Amygdala (tissue), 56 donors: Measurements from ENCODE around the gene CIAO3.
"Not testable (repeated sequence)": the region's sequence is repeated elsewhere in the genome, so short reads cannot be mapped to it uniquely, and the experiment has no call there.

Experiments used
- DNase-seq, 56 donors: peaks; one replicate each; lab custom pipeline; 2025; lab: John Stamatoyannopoulos, UW

Gene CIAO3

DNA sequence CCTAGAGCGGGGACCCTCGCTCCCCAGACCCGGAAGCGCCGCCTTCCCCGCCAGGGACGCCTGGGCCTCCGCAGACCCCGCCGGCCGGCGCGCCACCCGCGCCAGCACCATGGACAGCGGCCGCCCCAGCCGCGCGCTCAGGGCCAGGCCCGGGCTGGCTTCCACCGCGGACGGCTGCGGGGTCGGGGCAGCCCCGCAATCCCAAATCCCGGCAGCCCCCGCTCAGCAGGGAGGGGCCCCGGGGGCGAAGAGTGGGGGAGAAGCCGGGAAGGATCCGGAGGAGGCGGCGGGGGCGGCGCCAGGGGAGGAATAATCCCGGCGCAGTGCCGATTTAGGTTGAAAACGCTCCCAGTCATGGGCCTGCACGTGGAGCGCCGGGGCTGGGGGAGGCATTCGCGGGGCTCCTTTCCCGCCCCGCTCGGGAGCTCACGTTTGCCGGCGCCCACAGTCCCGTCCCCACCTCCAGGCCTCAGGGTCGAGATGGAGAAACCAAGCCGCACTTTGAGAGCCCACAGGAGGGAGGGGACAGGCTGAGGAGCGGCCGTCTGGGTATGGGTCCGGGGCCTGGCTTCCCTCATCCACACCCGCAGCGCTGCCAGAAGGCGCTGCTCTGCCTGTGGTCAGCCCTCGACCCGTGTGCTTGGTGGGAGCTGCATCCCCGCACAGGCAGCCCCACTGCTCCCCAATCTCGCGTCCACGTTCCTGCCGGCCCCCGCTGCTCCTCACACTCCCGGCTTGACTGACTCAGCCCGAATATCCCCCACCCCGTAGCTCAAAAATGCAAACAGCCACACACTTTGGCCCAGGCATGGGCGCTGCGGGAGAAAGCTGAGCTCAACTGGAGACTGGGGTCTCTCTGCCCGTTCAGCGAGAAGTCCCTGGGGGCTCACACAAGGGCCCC lies 39.9 kb downstream of the CIAO3 start:
- DNase-seq, result peak in 3 of 56 donors; percentile 30 to 50 (median 42)

GRCh38 chr16:698911-699671 lies 41.7 kb downstream of the CIAO3 start:
- DNase-seq, result no peak

GRCh38 chr16:695355-696089 lies 45.3 kb downstream of the CIAO3 start:
- peak in 8 of 56 donors; percentile 23 to 44 (median 37) for DNase-seq

DNA sequence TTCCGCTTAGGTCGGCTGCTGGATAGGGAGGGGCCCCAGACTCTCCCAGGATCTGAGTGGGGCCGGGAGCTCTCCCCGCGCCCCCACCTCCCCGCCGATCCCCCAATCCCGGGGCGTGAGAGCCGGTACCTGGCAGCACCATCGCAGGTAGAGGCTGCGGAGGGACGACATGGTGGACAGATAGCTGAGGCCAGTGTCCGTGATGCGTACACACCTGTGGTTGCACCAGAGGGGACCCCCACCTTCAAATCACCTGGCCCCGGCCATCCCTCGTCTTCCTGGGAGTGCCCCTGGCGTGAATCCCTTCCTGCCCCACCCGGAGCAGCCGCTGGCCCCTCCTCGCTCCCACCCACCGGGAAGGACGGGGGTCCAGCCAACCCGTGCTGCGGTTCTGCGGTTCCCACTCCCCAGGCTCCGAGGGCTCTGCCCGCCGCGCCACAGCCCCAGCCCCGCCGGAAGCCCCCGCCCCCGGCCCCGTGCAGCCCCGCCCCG lies 45.9 kb downstream of the CIAO3 start:
- DNase-seq, result no peak

GRCh38 chr16:694187-694862 lies 46.5 kb downstream of the CIAO3 start:
- no peak for DNase-seq

DNA sequence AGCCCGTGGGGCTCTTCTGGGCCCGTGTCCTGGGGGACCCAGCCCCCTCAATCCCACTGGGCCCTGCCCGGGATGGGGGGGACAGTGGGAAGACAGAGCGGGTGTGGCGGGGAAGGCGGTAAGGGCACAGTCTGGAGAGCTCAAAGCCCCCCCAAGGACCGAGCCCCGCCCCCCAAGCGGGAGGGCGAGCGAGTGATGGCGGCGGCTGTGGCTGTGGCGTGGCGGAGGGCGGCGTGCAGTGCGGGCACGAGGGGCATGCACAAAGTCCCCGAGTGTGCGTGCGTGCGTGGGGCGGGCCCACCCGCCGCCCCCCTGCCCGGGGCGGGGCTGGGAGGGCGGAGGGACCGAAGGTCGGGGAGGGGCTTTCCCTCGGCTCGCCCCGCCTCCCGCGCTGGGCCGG lies 47.0 kb downstream of the CIAO3 start:
- DNase-seq, result no peak

GRCh38 chr16:693364-693763 lies 47.4 kb downstream of the CIAO3 start:
- DNase-seq, result no peak

GRCh38 chr16:692356-693108 lies 48.3 kb downstream of the CIAO3 start:
- no peak for DNase-seq

DNA sequence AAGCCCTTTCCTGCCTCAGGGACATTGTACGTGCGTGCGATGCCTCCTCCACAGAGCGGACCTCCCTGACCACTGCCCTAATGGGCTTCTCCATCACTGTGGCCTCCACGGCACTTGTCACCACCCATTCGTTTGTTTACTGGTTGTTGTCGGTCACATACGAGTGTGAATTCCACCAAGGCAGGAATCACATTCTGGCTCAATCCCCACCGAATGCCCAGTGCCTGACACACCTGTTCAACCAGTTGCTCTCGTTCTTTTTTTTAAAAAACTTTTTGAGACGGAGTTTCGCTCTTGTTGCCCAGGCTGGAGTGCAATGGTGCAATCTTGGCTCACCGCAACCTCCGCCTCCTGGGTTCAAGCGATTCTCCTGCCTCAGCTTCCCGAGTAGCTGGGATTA lies 49.6 kb downstream of the CIAO3 start:
- DNase-seq, result not testable (repeated sequence)

GRCh38 chr16:689175-689897 lies 51.5 kb downstream of the CIAO3 start:
- DNase-seq, result no peak

DNA sequence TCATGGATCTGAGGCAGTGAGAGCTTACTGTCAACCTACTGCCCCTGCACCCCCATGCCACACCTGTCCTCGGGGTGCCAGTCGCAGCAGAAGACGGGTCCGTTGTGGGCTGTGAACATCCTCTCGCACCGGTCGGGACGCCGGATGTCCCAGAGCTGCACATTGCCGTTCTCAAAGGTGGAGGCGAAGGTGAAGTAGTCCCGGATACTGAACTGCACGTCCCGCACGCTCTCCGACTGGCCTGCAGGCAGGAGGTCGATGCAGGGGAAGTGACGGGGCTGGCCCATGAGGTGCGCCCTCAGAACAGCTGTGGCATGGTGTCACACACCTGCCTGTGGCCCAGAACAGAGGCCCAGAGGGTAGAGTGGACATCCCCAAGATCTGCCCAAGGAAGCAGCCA lies 53.3 kb downstream of the CIAO3 start:
- no peak for DNase-seq

GRCh38 chr16:686459-687260 lies 54.1 kb downstream of the CIAO3 start:
- DNase-seq, result no peak

DNA sequence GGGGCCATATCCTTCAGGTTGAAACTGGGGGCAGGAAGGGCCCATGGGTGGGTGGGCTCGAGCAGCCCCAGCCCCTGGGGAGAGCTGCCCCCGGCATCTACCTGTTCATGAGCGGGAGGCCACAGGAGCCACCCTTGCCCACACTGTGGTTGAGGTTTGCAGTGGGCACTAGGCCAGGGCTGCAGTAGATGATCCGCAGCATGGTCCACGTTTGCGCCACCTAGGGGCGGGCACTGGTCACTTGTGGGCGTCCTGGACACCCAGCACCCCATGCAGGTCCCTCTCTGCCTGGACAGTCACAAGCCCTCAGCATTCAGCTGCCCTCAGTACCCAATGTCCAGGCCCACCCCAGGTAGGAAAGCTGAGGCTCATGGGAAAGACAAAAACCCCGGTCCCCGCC lies 54.8 kb downstream of the CIAO3 start:
- peak in 2 of 56 donors; percentile 13 to 24 for DNase-seq

DNA sequence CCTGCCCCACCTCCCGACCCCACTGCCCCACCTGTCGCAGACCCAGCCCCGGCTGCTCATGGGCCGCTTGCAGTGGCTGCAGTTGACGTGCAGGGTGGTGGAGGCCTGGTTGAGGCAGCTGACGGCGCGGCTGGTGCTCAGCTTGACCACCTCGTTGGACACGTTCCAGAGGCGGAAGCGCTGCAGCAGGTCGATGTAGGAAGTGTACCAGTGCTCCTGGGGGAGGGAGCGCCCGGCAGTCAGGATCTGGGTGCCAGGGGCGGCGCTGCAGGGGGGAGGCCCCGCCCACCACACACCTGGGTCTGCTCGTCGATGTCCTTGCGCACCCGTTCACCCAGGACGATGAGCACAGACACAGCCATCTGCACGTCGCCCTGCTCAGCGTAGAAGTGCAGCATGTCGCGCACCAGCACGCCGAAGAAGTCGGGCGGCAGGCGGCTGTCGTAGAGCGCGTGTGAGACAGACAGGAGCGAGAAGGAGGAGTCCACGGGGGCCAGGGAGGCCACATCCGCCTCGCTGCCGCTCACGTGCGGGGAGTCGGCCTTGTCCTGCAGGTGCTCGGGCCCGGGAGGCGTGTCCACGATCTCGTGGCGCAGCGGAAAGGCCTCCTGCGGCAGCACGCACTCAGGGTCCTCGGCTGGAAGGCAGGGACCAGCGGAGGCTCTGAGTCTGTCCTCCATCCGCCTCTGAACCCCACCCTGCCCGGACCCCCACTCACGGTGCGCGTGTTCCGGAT lies 55.7 kb downstream of the CIAO3 start:
- DNase-seq, result peak in 1 of 56 donors; percentile 41

DNA sequence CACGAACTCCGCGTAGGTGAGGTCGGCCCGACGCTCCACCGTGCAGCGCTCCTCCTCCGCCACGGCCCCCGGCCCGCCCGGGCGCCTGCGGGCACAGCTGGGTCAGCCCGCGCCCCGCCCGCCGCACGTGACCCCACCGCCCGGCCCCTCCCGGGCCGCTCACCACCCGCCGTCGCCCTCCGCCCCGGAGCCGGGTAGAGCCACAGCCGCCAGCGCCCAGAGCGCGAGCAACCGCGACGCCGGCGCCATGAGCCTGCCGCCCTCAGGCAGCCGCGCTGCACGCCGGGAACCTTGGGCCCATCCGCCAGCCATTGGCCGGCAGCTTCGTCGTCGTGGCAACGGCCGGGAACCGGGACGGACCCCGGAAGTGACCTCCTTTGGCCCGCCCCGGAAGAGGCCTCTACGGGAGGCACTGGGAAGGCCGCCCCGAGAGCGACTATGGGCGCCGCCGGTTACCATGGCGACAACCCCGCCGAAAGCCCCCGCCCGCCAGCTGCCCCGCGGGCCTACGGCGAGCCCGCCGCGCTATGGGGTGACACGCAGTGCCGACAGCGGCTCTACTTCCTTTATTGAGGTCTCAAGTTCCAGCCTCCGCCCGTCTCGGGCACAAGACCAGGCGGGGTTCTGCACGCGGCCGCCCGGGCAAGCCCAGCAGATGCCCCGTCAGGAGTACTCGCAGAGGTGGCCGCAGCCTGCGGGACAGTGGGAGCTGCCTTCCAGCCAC lies 56.6 kb downstream of the CIAO3 start, which contains the start of gene JMJD8:
Gene JMJD8 (minus strand): TSS at position 264 of the 724 bp plus-strand sequence. CDS start 15 bp downstream, at position 249.
- peak; percentile 69 to 98 (median 92) for DNase-seq

- DNase-seq, result peak in 1 of 56 donors; percentile 48
Observed at GRCh38 chr16:683396-684070, 57.3 kb downstream of the CIAO3 start.
